AG04450 (cell line): ENCODE measurements around the gene RAB31. TPM values are rescaled to one million over a fixed set of nuclear protein-coding genes. Genes with fewer than 3 reads are reported as not detected.
A peak's percentile ranks its signal among the peaks of the same experiment; 100 is the strongest.

Experiments
- CTCF ChIA-PET: fragments of 300-600, 350-600 bp; formaldehyde crosslinking; extraction: SDS; loops from one replicate; lab custom pipeline; 2022; ENCODE audit warnings: antibody characterized with exemption, inconsistent platforms; lab: Charles Lee
- POLR2A ChIA-PET: fragments of 350-600 bp; formaldehyde crosslinking; extraction: SDS; loops from one replicate; lab custom pipeline; 2021; ENCODE audit warnings: antibody characterized with exemption, inconsistent platforms; lab: Yijun Ruan, JAX
- DNase-seq: peaks from one replicate; pipeline ENCODE4 v3.0.0-alpha.2; 2011; ENCODE audit warnings: low read depth, low spot score
- H3K27ac ChIP-seq: one replicate; pipeline ENCODE4 v1.5.1; 2012; ENCODE audit warnings: low read depth, low read length, control low read depth
- H3K27me3 ChIP-seq: one replicate; pipeline ENCODE4 v1.6.0; 2012; ENCODE audit warnings: low read length; ENCODE audit not compliant: control insufficient read depth, insufficient read depth
- H3K4me3 ChIP-seq: 2 replicates; pipeline ENCODE4 v1.5.1; 2011; ENCODE audit warnings: mild to moderate bottlenecking, low read depth, low read length, control low read depth
- H3K9me3 ChIP-seq: 2 replicates; pipeline ENCODE4 v1.5.1; 2012; ENCODE audit warnings: low read length; ENCODE audit not compliant: control insufficient read depth, insufficient read depth
- polyA plus RNA-seq: library from polyadenylated mRNA; depleted of rRNA; stranded (reverse); fragments of >200 nt; gene quantifications from 2 replicates; pipeline ENCODE4 v1.2.3, GENCODE V29; 2011
- TF ChIP-seq, protein P1 (sequence below): IDR thresholded peaks from 2 replicates; pipeline ENCODE4 v1.5.1; 2011; ENCODE audit warnings: low read depth, low read length, control low read depth, inconsistent platforms

Gene RAB31
- polyA plus RNA-seq, 1 experiment: 43.7 TPM

DNA sequence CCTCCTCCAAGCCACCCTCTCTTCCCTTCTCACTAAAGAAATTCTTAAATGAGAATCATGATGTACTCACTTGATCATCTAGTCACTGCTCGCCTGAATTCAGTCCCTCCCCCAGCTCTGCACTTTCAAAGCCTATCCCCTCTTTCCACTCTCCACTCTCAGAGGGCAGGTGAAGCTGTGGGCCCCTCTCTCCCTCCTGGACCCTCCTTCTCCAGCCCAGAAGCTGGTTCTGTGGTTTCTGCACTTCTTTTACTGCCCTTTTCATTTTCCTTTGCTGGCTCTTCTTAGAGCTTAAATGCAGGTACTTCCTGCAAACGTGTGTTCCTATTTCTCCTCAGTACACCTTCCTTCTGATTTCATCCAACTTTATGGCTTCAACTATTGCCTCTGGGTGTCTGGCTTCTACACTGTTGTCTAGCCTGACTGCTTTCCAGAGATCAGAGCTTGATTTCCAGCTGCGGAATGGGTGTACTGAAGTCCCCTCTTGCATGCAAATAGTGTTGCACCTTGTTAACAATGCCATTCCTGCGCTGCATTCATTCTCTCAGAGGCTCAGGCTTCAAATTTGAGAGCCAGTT, 162.4 kb downstream of the RAB31 start:
- CTCF ChIA-PET: interaction anchor here (1.4 kb wide), 1 partner anchor 295 kb away, joined by 6 read pairs; no protein-coding TSS in a partner anchor
- no peak overlapping the region for H3K4me3 ChIP-seq
- no peak overlapping the region for H3K27ac ChIP-seq

DNA sequence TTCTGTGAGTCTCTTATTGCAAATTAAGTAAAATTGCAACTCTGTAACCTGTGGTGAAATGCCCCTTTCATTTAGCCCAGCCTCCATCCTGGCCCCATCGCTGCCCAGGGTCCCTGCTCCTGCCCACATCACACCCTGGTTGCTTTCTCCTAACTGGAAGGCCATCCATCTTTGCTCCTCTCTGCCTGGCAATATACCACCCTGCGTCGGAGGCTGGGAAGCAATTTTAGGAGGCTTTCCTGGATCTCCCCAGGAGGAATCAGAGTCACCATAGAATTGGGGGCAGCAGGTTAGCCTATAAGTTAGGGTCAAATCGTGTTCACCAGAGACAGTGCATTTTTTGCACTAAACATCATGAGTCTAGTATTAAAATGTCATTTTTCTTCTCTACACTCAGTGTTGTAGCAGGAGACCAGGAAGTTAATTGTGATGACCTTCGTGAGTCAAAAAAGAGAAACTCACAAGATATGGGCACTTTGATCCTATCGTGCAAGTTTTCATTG, 163.2 kb downstream of the RAB31 start:
- ChIA-PET POLR2A (no interaction called here), CTCF (no interaction called here)

More for the DNA sequence above, 162.4 kb downstream of the RAB31 start:
- no peaks in the 10 kb centered on the region for H3K27me3 ChIP-seq
- no peak for DNase-seq
- H3K9me3 ChIP-seq: peaks cover 13% of the 10 kb centered on the region
- TF ChIP-seq, protein P1, sequence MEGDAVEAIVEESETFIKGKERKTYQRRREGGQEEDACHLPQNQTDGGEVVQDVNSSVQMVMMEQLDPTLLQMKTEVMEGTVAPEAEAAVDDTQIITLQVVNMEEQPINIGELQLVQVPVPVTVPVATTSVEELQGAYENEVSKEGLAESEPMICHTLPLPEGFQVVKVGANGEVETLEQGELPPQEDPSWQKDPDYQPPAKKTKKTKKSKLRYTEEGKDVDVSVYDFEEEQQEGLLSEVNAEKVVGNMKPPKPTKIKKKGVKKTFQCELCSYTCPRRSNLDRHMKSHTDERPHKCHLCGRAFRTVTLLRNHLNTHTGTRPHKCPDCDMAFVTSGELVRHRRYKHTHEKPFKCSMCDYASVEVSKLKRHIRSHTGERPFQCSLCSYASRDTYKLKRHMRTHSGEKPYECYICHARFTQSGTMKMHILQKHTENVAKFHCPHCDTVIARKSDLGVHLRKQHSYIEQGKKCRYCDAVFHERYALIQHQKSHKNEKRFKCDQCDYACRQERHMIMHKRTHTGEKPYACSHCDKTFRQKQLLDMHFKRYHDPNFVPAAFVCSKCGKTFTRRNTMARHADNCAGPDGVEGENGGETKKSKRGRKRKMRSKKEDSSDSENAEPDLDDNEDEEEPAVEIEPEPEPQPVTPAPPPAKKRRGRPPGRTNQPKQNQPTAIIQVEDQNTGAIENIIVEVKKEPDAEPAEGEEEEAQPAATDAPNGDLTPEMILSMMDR: no peak
- POLR2A ChIA-PET: interaction anchor here (1.5 kb wide), 1 partner anchor 43 kb away, joined by 7 read pairs; the partner anchor contains the start of gene VAPA

DNA sequence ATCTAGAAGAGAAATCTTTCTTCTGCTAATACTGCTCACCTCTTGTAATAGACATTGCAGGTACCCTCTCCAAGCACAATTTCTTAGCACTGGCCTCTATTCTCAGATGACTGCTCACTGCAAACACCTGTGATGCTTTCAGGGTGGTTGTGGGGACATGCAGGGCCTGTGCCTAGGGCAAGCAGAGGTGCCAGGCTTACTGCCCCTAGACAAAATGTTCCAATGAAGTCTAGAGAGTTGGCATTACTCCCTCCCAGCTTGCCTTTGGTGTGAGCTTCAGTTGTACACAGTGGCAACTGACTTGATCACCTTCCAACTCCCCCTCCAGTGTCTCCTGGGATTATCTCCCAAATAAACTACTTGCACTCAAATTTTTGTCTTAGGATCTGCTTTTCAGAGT, 164.7 kb downstream of the RAB31 start:
- Histone ChIP-seq H3K4me3 (no peak overlapping the region), H3K9me3 (no peaks in the 10 kb centered on the region; the same call in 1 of the 2 replicates), H3K27ac (no peak overlapping the region), H3K27me3 (no peaks in the 10 kb centered on the region)
- TF ChIP-seq, protein P1: no peak
- CTCF ChIA-PET: no interaction called here
- DNase-seq: no peak
- POLR2A ChIA-PET: no interaction called here

More for the DNA sequence above, 163.2 kb downstream of the RAB31 start:
- Histone ChIP-seq H3K9me3 (peaks cover 5% of the 10 kb centered on the region), H3K4me3 (no peak overlapping the region), H3K27me3 (no peaks in the 10 kb centered on the region), H3K27ac (no peak overlapping the region)
- DNase-seq: no peak
- TF ChIP-seq, protein P1: no peak

DNA sequence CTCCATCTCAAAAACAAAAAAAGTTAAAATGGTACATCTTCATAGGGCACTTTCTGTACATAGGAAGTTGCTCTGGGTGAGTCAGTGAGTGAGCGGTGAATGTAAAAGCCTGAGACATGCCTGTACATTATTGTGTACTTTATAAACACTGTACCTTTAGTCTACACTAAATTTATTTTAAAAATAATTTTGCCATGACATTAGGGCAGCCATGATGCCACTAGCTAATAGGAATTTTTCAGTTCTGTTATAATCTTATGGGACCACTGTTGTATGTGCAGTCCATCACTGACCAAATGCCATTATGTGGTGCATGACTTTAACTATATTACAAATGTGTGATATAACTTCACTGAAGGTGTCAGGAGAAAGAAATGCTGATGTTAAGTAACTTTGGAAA, 166.6 kb downstream of the RAB31 start:
- POLR2A ChIA-PET: no interaction called here
- Histone ChIP-seq H3K4me3 (no peak overlapping the region), H3K27me3 (no peaks in the 10 kb centered on the region), H3K27ac (no peak overlapping the region), H3K9me3 (no peaks in the 10 kb centered on the region)
- CTCF ChIA-PET: no interaction called here
- no peak for DNase-seq
- TF ChIP-seq, protein P1: no peak

DNA sequence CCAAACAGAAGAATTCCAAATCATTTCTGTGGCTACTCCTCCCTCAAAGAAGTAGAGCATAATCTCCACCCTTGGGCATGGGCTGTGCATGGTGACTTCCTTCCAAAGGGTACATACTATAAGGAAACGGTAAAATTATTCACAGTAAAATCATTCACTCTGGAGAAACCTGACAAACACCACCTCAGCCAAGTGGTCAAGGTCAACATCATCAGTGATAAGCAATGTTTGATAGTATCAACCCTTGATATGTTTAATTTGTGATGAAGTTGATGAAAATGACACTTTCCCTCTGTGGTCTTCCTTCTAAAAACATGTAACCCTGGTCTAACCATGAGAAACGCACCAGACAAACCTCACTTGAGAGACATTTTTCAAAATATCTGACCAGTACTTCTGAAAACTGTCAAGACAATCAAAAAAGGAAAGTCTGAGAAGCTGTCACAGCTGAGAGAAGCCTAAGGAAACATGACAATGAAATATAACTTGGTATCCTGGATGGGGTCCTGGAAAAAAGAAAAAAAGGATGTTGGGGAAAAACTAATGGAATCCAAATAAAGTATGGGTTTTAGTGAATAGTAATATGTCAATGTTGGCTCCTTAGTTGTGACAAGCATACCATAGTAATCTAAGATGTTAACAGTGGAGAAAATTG, 168.2 kb downstream of the RAB31 start:
- Histone ChIP-seq H3K27me3 (no peaks in the 10 kb centered on the region), H3K9me3 (no peaks in the 10 kb centered on the region), H3K4me3 (peak overlapping the region; percentile 44), H3K27ac (peak overlapping the region; percentile 76)
- POLR2A ChIA-PET: interaction anchor here (1.0 to 1.5 kb wide), 3 partner anchors 37 to 80 kb away, joined by 3 to 12 read pairs (median 3); partner anchors contain the start of gene VAPA
- CTCF ChIA-PET: no interaction called here
- TF ChIP-seq, protein P1: no peak
- DNase-seq: no peak
